ENCODE results near the gene PTDSS2. TPM values are rescaled to one million over a fixed set of nuclear protein-coding genes. Genes with fewer than 3 reads are reported as not detected.

Gene PTDSS2
- total and polyA plus RNA-seq, 2 of the 13 experiments (the other 11 are each of a cell fraction or from before 2014, with no cell fraction given): 21.7 to 26.4 TPM

DNA sequence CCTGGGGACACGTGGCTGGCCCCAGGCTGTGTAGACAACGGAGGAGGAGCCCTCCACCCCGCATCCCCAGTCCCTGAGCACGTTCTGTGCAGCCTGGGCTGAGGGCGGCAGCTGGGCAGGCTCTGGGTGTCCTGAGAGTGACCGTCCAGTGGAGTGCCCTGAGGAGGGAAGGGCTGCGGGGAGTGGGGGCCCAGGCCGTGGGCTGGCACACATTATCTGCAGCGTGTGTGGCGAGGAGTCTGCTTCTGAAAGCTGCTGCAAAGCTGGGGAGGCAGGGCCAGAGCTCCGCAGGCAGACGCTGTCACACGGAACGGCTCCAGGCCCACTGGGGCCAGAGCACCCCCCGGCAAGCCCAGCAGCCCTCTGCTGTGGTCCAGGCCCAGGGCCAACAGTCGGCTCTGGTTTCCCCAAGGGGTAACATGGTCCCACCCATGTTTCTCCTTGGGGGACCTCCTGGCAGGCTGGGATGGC is 7.4 kb upstream of the PTDSS2 start (continued):
- TF ChIP-seq, protein P1, sequence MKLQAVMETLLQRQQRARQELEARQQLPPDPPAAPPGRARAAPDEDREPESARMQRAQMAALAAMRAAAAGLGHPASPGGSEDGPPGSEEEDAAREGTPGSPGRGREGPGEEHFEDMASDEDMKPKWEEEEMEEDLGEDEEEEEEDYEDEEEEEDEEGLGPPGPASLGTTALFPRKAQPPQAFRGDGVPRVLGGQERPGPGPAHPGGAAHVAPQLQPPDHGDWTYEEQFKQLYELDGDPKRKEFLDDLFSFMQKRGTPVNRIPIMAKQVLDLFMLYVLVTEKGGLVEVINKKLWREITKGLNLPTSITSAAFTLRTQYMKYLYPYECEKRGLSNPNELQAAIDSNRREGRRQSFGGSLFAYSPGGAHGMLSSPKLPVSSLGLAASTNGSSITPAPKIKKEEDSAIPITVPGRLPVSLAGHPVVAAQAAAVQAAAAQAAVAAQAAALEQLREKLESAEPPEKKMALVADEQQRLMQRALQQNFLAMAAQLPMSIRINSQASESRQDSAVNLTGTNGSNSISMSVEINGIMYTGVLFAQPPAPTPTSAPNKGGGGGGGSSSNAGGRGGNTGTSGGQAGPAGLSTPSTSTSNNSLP (IDR thresholded peaks at IDR 0.05; ENCODE audit: low read depth, low read length): no peak
- TF ChIP-seq CREB3 (CRISPR knock-in tag; IDR thresholded peaks at IDR 0.05): no peak
- TF ChIP-seq, protein P2, sequence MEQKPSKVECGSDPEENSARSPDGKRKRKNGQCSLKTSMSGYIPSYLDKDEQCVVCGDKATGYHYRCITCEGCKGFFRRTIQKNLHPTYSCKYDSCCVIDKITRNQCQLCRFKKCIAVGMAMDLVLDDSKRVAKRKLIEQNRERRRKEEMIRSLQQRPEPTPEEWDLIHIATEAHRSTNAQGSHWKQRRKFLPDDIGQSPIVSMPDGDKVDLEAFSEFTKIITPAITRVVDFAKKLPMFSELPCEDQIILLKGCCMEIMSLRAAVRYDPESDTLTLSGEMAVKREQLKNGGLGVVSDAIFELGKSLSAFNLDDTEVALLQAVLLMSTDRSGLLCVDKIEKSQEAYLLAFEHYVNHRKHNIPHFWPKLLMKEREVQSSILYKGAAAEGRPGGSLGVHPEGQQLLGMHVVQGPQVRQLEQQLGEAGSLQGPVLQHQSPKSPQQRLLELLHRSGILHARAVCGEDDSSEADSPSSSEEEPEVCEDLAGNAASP (CRISPR knock-in tag; IDR thresholded peaks at IDR 0.05; ENCODE audit: borderline replicate concordance): no peak
- no peak for TF ChIP-seq ZNF572 (CRISPR knock-in tag; IDR thresholded peaks at IDR 0.05)
- TF ChIP-seq GABPB1 (CRISPR knock-in tag; IDR thresholded peaks at IDR 0.05): peak; percentile 15; the same call in 1 of the 2 replicates
- no peak for TF ChIP-seq CHD4 (IDR thresholded peaks at IDR 0.05; ENCODE audit: borderline replicate concordance, low read length)
- TF ChIP-seq ZNF264 (CRISPR knock-in tag; IDR thresholded peaks at IDR 0.05): no peak
- TF ChIP-seq ZNF160 (CRISPR knock-in tag; IDR thresholded peaks at IDR 0.05): no peak
- no peak for TF ChIP-seq KLF6 (CRISPR knock-in tag; IDR thresholded peaks at IDR 0.05)
- no peak for TF ChIP-seq TBP (CRISPR knock-in tag; IDR thresholded peaks at IDR 0.05)
- 0 out of 2 replicates have a peak, but pooled peaks have one; percentile 58 for TF ChIP-seq ZNF296 (CRISPR knock-in tag; conservative IDR thresholded peaks at IDR 0.05)
- TF ChIP-seq, protein P3, sequence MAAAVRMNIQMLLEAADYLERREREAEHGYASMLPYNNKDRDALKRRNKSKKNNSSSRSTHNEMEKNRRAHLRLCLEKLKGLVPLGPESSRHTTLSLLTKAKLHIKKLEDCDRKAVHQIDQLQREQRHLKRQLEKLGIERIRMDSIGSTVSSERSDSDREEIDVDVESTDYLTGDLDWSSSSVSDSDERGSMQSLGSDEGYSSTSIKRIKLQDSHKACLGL (CRISPR knock-in tag; IDR thresholded peaks at IDR 0.05): no peak
- no peak for TF ChIP-seq BHLHE40 (IDR thresholded peaks at IDR 0.05; ENCODE audit: low read length)
- no peak for TF ChIP-seq NFATC3 (CRISPR knock-in tag; IDR thresholded peaks at IDR 0.05)
- no peak for TF ChIP-seq SKIL (CRISPR knock-in tag; IDR thresholded peaks at IDR 0.05; ENCODE audit: borderline replicate concordance)
- TF ChIP-seq SMARCC2 (IDR thresholded peaks at IDR 0.05): no peak
- no peak for TF ChIP-seq ZNF317 (CRISPR knock-in tag; IDR thresholded peaks at IDR 0.05)
- no peak for TF ChIP-seq TARDBP (CRISPR knock-in tag; IDR thresholded peaks at IDR 0.05)
- no peak for TF ChIP-seq TP53 (CRISPR knock-in tag; conservative IDR thresholded peaks at IDR 0.05)
- no peak for TF ChIP-seq CEBPB (IDR thresholded peaks at IDR 0.05; ENCODE audit: borderline replicate concordance, low read depth, low read length)
- TF ChIP-seq ATF2 (CRISPR knock-in tag; IDR thresholded peaks at IDR 0.05): 0 out of 2 replicates have a peak, but pooled peaks have one; percentile 28
- no peak for TF ChIP-seq ZNF331 (CRISPR knock-in tag; IDR thresholded peaks at IDR 0.05)
- TF ChIP-seq NRL (CRISPR knock-in tag; IDR thresholded peaks at IDR 0.05; ENCODE audit: borderline replicate concordance): peak; percentile 39; the same call in 1 of the 2 replicates
